Mucosa of rectum (tissue), 2 donors: ENCODE data around the gene MCTP1.
"Not testable (repeated sequence)": the region's sequence is repeated elsewhere in the genome, so short reads cannot be mapped to it uniquely, and the experiment has no call there.

Experiments
- H3K27ac ChIP-seq, 2 donors: one replicate each; pipeline ENCODE4 v1.7.0; 2013; ENCODE audit warnings: inconsistent platforms in 2 of 2, low read depth in 2 of 2, low read length in 2 of 2
- H3K27me3 ChIP-seq, 2 donors: one replicate each; pipeline ENCODE4 v1.7.0; 2013; ENCODE audit warnings: low read length in 2 of 2; ENCODE audit not compliant: control insufficient read depth in 2 of 2, insufficient read depth in 2 of 2
- H3K36me3 ChIP-seq, 2 donors: one replicate each; pipeline ENCODE4 v1.7.0; 2013; ENCODE audit warnings: low read length in 2 of 2; ENCODE audit not compliant: control insufficient read depth in 2 of 2, insufficient read depth in 2 of 2
- H3K4me1 ChIP-seq, 2 donors: one replicate each; pipeline ENCODE4 v1.7.0; 2013; ENCODE audit warnings: low read length in 2 of 2, mild to moderate bottlenecking in 1 of 2; ENCODE audit not compliant: control insufficient read depth in 2 of 2, insufficient read depth in 2 of 2
- H3K4me3 ChIP-seq, 2 donors: one replicate each; pipeline ENCODE4 v1.7.0; 2013; ENCODE audit warnings: low read length in 2 of 2
- H3K9ac ChIP-seq, 2 donors: one replicate each; pipeline ENCODE4 v1.7.0; 2013; ENCODE audit warnings: low read length in 2 of 2, low read depth in 1 of 2, mild to moderate bottlenecking in 1 of 2
- H3K9me3 ChIP-seq, 2 donors: one replicate each; pipeline ENCODE4 v1.7.0; 2013; ENCODE audit warnings: low read length in 2 of 2; ENCODE audit not compliant: control insufficient read depth in 2 of 2
- donor health status: healthy.
- donor health status: Normal muscosa, but diverticular disease.

The MCTP1 gene

DNA sequence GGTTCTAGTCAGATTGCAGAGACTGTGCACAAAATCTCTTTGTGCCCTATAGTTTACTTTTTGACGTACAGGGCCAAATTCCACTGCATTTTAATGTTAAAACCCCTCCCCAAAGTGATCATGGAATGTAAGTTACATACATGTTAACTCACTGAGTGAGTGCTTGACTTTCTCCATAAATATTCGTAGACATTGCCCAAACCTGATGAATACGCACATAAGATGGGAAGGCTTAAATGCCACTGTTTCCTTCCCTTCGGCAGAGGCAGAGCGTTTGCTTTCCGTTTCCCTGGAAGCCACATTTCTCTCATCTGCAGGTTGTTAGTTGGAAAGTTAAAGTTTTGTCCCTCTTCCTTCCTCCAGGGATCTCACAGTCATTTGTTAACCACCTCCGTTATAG lies 286.2 kb downstream of the MCTP1 start:
- Histone ChIP-seq H3K4me3 (no peak overlapping the region), H3K27me3 (no peaks in the 10 kb centered on the region), H3K4me1 (no peaks in the 10 kb centered on the region), H3K9me3 (no peaks in the 10 kb centered on the region), H3K9ac (no peak overlapping the region), H3K27ac (no peak overlapping the region), H3K36me3 (no peaks in the 10 kb centered on the region)

- H3K27me3 ChIP-seq, H3K36me3 ChIP-seq, H3K9ac ChIP-seq, H3K27ac ChIP-seq, H3K9me3 ChIP-seq, H3K4me3 ChIP-seq, H3K4me1 ChIP-seq: not testable (repeated sequence)
Observed at GRCh38 chr5:94994537-94994936, 290.4 kb downstream of the MCTP1 start.

- no peak overlapping the region for H3K9ac ChIP-seq
Observed at GRCh38 chr5:94993491-94993890, 291.4 kb downstream of the MCTP1 start.

DNA sequence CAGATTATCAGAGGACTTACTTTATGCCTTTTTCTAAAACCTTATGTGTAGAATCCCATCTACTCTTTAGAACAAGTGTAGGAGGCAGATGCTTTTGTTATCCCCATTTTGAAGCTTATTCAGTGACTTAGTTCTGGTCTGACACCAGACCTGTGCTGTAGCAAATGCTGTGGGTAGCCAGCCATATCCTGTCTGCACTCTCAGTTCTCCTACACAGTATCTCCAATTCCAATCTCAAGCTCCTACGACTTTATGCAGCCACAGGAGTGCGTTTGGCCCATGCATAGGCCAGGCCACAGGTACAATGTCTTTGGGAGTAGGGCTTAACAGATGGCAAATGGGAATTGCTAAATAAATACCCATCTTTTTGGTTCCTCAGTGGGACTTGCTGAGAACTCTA lies 292.6 kb downstream of the MCTP1 start:
- H3K4me3 ChIP-seq, result no peak overlapping the region
- H3K9me3 ChIP-seq, result no peaks in the 10 kb centered on the region
- no peaks in the 10 kb centered on the region for H3K36me3 ChIP-seq
- no peaks in the 10 kb centered on the region for H3K4me1 ChIP-seq
- H3K27ac ChIP-seq, result no peak overlapping the region
- no peaks in the 10 kb centered on the region for H3K27me3 ChIP-seq
- no peak overlapping the region for H3K9ac ChIP-seq

More at GRCh38 chr5:94993491-94993890, 291.4 kb downstream of the MCTP1 start:
- no peaks in the 10 kb centered on the region for H3K4me1 ChIP-seq
- H3K9me3 ChIP-seq, result no peaks in the 10 kb centered on the region
- H3K36me3 ChIP-seq, result no peaks in the 10 kb centered on the region
- no peaks in the 10 kb centered on the region for H3K27me3 ChIP-seq
- H3K4me3 ChIP-seq, result no peak overlapping the region
- H3K27ac ChIP-seq, result no peak overlapping the region

- Histone ChIP-seq H3K9me3 (no peaks in the 10 kb centered on the region), H3K4me1 (no peaks in the 10 kb centered on the region), H3K9ac (no peak overlapping the region), H3K27ac (no peak overlapping the region), H3K4me3 (no peak overlapping the region), H3K36me3 (no peaks in the 10 kb centered on the region), H3K27me3 (no peaks in the 10 kb centered on the region)
Observed at GRCh38 chr5:94983861-94984535, 300.9 kb downstream of the MCTP1 start.

DNA sequence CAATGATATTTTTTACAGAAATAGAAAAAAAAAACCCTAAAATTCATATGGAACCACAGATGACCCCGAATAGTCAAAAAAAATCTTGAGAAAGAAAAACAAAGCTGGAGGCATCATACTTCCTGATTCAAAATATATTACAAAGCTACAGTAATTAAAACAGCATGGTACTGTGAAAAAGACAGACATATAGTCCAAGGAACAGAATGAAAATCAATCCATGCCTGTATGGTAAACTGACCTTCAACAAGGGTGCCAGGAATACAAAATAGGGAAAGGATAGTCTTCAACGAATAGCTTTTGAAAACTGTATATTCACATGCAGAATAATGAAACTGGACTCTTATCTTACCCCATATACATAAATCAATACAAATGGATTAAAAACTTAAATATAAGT lies 307.5 kb downstream of the MCTP1 start:
- H3K9me3 ChIP-seq, result peaks cover 0 to 3% of the 10 kb centered on the region in 2 donors
- H3K36me3 ChIP-seq, result peaks cover 0 to 3% of the 10 kb centered on the region in 2 donors
- H3K27ac ChIP-seq, result no peak overlapping the region

DNA sequence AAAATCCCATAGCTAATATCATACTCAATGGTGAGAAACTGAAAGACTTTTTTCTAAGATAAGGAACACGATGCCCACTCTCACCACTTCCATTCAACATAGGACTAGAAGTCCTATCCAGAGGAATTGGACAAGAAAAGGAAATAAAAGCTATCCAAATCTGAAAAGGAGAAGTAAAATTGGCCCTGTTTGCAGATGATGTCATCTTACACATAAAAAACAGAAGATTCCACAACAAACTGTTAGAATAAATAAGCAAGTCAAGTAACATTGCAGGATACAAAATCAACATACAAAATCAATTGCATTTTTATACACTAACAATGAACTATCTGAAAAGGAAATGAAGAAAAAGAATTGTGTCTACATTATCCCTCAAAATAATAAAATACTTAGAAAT lies 308.0 kb downstream of the MCTP1 start:
- no peak overlapping the region for H3K9ac ChIP-seq
- no peaks in the 10 kb centered on the region for H3K27me3 ChIP-seq
- H3K9me3 ChIP-seq, result peaks cover 0 to 3% of the 10 kb centered on the region in 2 donors
- no peak overlapping the region for H3K4me3 ChIP-seq
- H3K36me3 ChIP-seq, result peaks cover 0 to 3% of the 10 kb centered on the region in 2 donors
- H3K4me1 ChIP-seq, result no peaks in the 10 kb centered on the region
- no peak overlapping the region for H3K27ac ChIP-seq

More for the DNA sequence above, 307.5 kb downstream of the MCTP1 start:
- Histone ChIP-seq H3K9ac (no peak overlapping the region), H3K4me1 (no peaks in the 10 kb centered on the region), H3K27me3 (no peaks in the 10 kb centered on the region), H3K4me3 (no peak overlapping the region)

GRCh38 chr5:94972268-94972667 lies 312.6 kb downstream of the MCTP1 start:
- Histone ChIP-seq H3K27ac (no peak overlapping the region), H3K27me3 (no peaks in the 10 kb centered on the region), H3K4me3 (no peak overlapping the region), H3K36me3 (peaks cover 0 to 3% of the 10 kb centered on the region in 2 donors), H3K4me1 (no peaks in the 10 kb centered on the region), H3K9me3 (no peaks in the 10 kb centered on the region), H3K9ac (no peak overlapping the region)

DNA sequence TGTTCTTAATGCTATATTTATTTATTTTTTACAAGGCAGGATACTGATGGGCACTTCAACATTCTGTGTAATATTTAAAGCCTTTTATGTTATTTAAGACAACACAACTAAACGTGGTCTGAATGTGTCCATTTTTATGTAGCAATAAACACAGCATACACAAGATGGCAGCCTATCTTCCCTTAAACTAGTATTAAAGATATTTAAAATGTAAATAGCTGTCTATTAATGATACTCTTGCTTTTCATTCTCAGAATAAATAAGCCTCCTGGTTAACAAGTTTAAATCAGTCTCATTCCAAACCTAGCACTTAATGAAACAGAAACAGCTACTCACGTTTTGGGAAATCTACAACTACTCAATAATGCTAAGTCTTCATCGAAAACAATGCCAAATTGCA lies 315.7 kb downstream of the MCTP1 start:
- Histone ChIP-seq H3K27me3 (no peaks in the 10 kb centered on the region), H3K27ac (no peak overlapping the region), H3K36me3 (no peaks in the 10 kb centered on the region), H3K4me3 (no peak overlapping the region), H3K9me3 (no peaks in the 10 kb centered on the region), H3K4me1 (no peaks in the 10 kb centered on the region), H3K9ac (no peak overlapping the region)

- H3K9me3 ChIP-seq, result no peaks in the 10 kb centered on the region
- H3K36me3 ChIP-seq, result no peaks in the 10 kb centered on the region
- no peaks in the 10 kb centered on the region for H3K4me1 ChIP-seq
- H3K27me3 ChIP-seq, result no peaks in the 10 kb centered on the region
- no peak overlapping the region for H3K4me3 ChIP-seq
- H3K27ac ChIP-seq, result no peak overlapping the region
- H3K9ac ChIP-seq, result no peak overlapping the region
Observed at GRCh38 chr5:94968507-94969095, 316.3 kb downstream of the MCTP1 start.
